CD4-positive, alpha-beta T cell (primary cell): Measurements from ENCODE around the gene ZNF12. TPM values are rescaled to one million over a fixed set of nuclear protein-coding genes. Genes with fewer than 3 reads are reported as not detected.

Experiments used
- ATAC-seq: fragments of 200-7000 bp; cut with Tn5 transposase; one replicate; pipeline ENCODE4 v1.10.0; 2022; ENCODE audit warnings: mild to moderate bottlenecking; ENCODE audit not compliant: poor library complexity
- CTCF ChIA-PET: fragments of 350-600 bp; sonication (Branson Sonifier 250); formaldehyde crosslinking; loops from one replicate; lab custom pipeline; 2021; ENCODE audit warnings: antibody characterized with exemption, inconsistent platforms; lab: Charles Lee
- POLR2A ChIA-PET: fragments of 350-600 bp; sonication (Branson Sonifier 250); formaldehyde crosslinking; loops from one replicate; lab custom pipeline; 2021; ENCODE audit warnings: antibody characterized with exemption, inconsistent platforms; lab: Charles Lee
- DNase-seq, 14 experiments: peaks; one replicate each; pipeline ENCODE4 v3.0.0-alpha.2; 2013 to 2020; ENCODE audit warnings: mixed read lengths in 2 of 14
- H3K27ac ChIP-seq, 2 donors: one replicate each; pipeline versions ENCODE4 v1.5.1 to v1.7.0; 2013; ENCODE audit warnings: low read length in 2 of 2, low read depth in 1 of 2, mild to moderate bottlenecking in 1 of 2
- H3K27me3 ChIP-seq, 2 experiments: 1 replicate in 1 of 2; 2 replicates in 1 of 2; pipeline versions ENCODE4 v1.6.1 to v1.7.0; 2013; ENCODE audit warnings: low read length in 2 of 2, control low read depth in 1 of 2, mild to moderate bottlenecking in 1 of 2, moderate library complexity in 1 of 2; ENCODE audit not compliant: insufficient read depth in 2 of 2, control insufficient read depth in 1 of 2
- H3K36me3 ChIP-seq: one replicate; pipeline ENCODE4 v1.6.1; 2013; ENCODE audit warnings: low read length, control low read depth; ENCODE audit not compliant: insufficient read depth
- H3K4me1 ChIP-seq: one replicate; pipeline ENCODE4 v1.6.1; 2013; ENCODE audit warnings: low read length, control low read depth; ENCODE audit not compliant: insufficient read depth
- H3K4me3 ChIP-seq: one replicate; pipeline ENCODE4 v1.5.1; 2013; ENCODE audit warnings: mild to moderate bottlenecking, low read length, moderate library complexity
- H3K9me3 ChIP-seq, 2 experiments: 1 replicate in 1 of 2; 2 replicates in 1 of 2; pipeline versions ENCODE4 v1.6.1 to v1.7.0; 2013; ENCODE audit warnings: low read length in 2 of 2, mild to moderate bottlenecking in 2 of 2, control low read depth in 1 of 2, moderate library complexity in 1 of 2; ENCODE audit not compliant: control insufficient read depth in 1 of 2, insufficient read depth in 1 of 2
- H3K27ac Mint-ChIP-seq: one replicate; pipeline ENCODE4 v1.8.0; 2020; ENCODE audit warnings: mixed read lengths
- H3K27me3 Mint-ChIP-seq: one replicate; pipeline ENCODE4 v1.8.0; 2021; ENCODE audit warnings: mixed read lengths
- H3K36me3 Mint-ChIP-seq: one replicate; pipeline ENCODE4 v1.8.0; 2021; ENCODE audit warnings: low read depth, mixed read lengths
- H3K4me1 Mint-ChIP-seq: one replicate; pipeline ENCODE4 v1.8.0; 2021; ENCODE audit warnings: low read depth, mixed read lengths
- H3K4me3 Mint-ChIP-seq: one replicate; pipeline ENCODE4 v1.8.0; 2020; ENCODE audit warnings: mild to moderate bottlenecking, mixed read lengths
- H3K9me3 Mint-ChIP-seq: one replicate; pipeline ENCODE4 v1.8.0; 2020; ENCODE audit warnings: mixed read lengths
- intact Hi-C, 2 experiments: fragments of 100-400 bp; cut with DNase I in 1 of 2; cut with micrococcal nuclease in 1 of 2; formaldehyde crosslinking; loops; one replicate each; pipeline versions ENCODE4 v1.15.1 to v1.9.0; 2023 to 2025; cut with DNase I, micrococcal nuclease
- total RNA-seq, 174 experiments: library from RNA in 2 of 174; stranded (reverse) in 2 of 174; gene quantifications; one replicate each; pipeline ENCODE4 v1.2.3 and lab custom pipeline; 2021 to 2026
- TF ChIP-seq, protein P1 (sequence below): fragments of 200-600 bp; IDR thresholded peaks from one replicate; pipeline ENCODE4 v1.8.0; 2022; ENCODE audit warnings: antibody characterized with exemption, mild to moderate bottlenecking

The ZNF12 gene
- total RNA-seq, 2 experiments from 2014 or later = 22.1 to 22.5 TPM

DNA sequence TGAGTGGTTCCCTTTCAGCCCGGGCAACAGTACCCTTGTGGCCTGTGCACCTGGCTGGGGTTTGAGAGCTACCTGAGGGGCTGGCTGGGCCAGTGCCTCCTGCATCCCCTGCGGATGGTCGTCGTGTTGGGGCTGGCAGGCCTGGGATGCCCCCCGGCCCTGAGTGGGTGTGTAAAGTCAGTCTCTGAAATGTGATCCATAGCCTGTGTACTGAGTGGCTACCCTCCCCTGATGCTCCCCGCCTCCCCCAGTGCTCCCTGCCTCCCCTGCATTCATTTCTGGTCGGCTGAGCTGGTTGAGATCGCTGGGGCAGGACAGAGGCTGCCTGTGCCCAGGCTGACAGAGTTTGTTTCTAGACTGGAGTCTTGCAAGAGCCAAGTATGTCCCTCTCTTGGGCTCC is 60.3 kb downstream of the ZNF12 start:
- intact Hi-C loops = no loop called here
- POLR2A ChIA-PET = no interaction called here

GRCh38 chr7:6644728-6645127 is 62.0 kb downstream of the ZNF12 start:
- Mint-ChIP-seq H3K4me3 (no peak overlapping the region), H3K36me3 (peaks cover 82% of the 10 kb centered on the region), H3K9me3 (no peaks in the 10 kb centered on the region), H3K27ac (no peak overlapping the region), H3K27me3 (no peaks in the 10 kb centered on the region), H3K4me1 (peaks cover 13% of the 10 kb centered on the region)
- Histone ChIP-seq H3K27me3 (no peaks in the 10 kb centered on the region), H3K4me3 (no peak overlapping the region), H3K4me1 (peaks cover 7% of the 10 kb centered on the region), H3K36me3 (peaks cover 67% of the 10 kb centered on the region), H3K27ac (no peak overlapping the region), H3K9me3 (peaks cover 0 to 26% of the 10 kb centered on the region in 2 experiments)
- intact Hi-C loops = no loop called here
- CTCF ChIA-PET = no interaction called here
- ATAC-seq (no peak), DNase-seq (no peak)
- TF ChIP-seq, protein P1, sequence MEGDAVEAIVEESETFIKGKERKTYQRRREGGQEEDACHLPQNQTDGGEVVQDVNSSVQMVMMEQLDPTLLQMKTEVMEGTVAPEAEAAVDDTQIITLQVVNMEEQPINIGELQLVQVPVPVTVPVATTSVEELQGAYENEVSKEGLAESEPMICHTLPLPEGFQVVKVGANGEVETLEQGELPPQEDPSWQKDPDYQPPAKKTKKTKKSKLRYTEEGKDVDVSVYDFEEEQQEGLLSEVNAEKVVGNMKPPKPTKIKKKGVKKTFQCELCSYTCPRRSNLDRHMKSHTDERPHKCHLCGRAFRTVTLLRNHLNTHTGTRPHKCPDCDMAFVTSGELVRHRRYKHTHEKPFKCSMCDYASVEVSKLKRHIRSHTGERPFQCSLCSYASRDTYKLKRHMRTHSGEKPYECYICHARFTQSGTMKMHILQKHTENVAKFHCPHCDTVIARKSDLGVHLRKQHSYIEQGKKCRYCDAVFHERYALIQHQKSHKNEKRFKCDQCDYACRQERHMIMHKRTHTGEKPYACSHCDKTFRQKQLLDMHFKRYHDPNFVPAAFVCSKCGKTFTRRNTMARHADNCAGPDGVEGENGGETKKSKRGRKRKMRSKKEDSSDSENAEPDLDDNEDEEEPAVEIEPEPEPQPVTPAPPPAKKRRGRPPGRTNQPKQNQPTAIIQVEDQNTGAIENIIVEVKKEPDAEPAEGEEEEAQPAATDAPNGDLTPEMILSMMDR = no peak
- POLR2A ChIA-PET = no interaction called here

More for the DNA sequence above, 60.3 kb downstream of the ZNF12 start:
- TF ChIP-seq, protein P1 = no peak
- H3K36me3 Mint-ChIP-seq = peaks cover 89% of the 10 kb centered on the region
- H3K36me3 ChIP-seq = peaks cover 76% of the 10 kb centered on the region
- no peak for ATAC-seq
- H3K4me1 Mint-ChIP-seq = peaks cover 4% of the 10 kb centered on the region
- peaks cover 0 to 43% of the 10 kb centered on the region in 2 experiments for H3K9me3 ChIP-seq
- peak in 1 of 14 experiments; percentile 6 for DNase-seq
- H3K27me3 ChIP-seq = no peaks in the 10 kb centered on the region
- no peaks in the 10 kb centered on the region for H3K27me3 Mint-ChIP-seq
- no peaks in the 10 kb centered on the region for H3K4me1 ChIP-seq
- H3K27ac Mint-ChIP-seq = no peak overlapping the region
- CTCF ChIA-PET = no interaction called here
- H3K9me3 Mint-ChIP-seq = no peaks in the 10 kb centered on the region
- no peak overlapping the region for H3K4me3 ChIP-seq
- H3K4me3 Mint-ChIP-seq = no peak overlapping the region
- H3K27ac ChIP-seq = no peak overlapping the region

DNA sequence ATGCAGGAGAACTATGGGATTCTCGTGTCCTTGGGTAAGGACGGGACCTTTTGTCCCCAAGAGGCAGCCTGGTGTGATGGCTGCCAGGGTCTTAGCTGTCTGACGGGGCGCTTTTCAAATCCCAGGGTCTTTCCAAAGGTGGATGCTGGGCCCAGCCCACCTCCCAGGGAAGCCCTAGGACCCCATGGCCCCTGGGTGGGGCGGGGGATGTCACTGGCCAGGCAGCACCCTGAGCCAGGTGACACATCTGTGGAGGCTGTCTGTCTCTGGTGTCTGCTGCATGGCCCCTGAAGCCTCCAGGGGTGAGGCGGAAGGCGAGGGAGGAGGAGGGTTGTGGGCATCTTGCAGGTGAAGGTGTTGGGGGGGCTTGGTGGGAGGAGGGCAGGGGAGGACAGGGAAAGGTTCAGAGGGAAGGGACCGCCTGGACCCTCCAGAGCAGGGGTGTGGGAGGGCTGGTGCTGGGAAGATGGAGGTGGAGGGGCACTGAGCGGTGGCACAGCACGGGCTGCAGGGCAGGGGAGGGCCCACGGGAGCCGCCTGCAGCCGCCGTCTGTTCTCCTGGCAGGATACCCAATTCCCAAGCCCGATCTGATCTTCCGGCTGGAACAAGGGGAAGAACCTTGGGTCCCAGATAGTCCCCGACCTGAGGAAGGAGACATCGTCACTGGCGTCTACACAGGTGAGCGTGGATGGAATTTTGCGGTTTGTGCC is 62.7 kb downstream of the ZNF12 start:
- H3K36me3 ChIP-seq = peaks cover 61% of the 10 kb centered on the region
- CTCF ChIA-PET = no interaction called here

More for the DNA sequence above, 62.7 kb downstream of the ZNF12 start:
- Mint-ChIP-seq H3K4me1 (peaks cover 19% of the 10 kb centered on the region), H3K36me3 (peaks cover 83% of the 10 kb centered on the region), H3K27me3 (no peaks in the 10 kb centered on the region), H3K27ac (no peak overlapping the region), H3K9me3 (no peaks in the 10 kb centered on the region), H3K4me3 (no peak overlapping the region)
- peaks cover 0 to 19% of the 10 kb centered on the region in 2 experiments for H3K9me3 ChIP-seq
- TF ChIP-seq, protein P1 = no peak
- POLR2A ChIA-PET = no interaction called here
- H3K4me3 ChIP-seq = no peak overlapping the region
- intact Hi-C loops = no loop called here
- no peaks in the 10 kb centered on the region for H3K27me3 ChIP-seq
- DNase-seq (no peak), ATAC-seq (no peak)
- H3K4me1 ChIP-seq = peaks cover 13% of the 10 kb centered on the region
- H3K27ac ChIP-seq = no peak overlapping the region
